Mucosa of stomach (tissue), 1 donor: ENCODE results near the gene ZBTB21.

Source experiments
- H3K27me3 ChIP-seq: one replicate; pipeline ENCODE4 v1.7.0; 2013; ENCODE audit warnings: mild to moderate bottlenecking, low read length; ENCODE audit not compliant: control insufficient read depth, insufficient read depth
- H3K36me3 ChIP-seq: one replicate; pipeline ENCODE4 v1.7.0; 2013; ENCODE audit warnings: low read length; ENCODE audit not compliant: control insufficient read depth, insufficient read depth
- H3K4me1 ChIP-seq: one replicate; pipeline ENCODE4 v1.7.0; 2013; ENCODE audit warnings: mild to moderate bottlenecking, low read length; ENCODE audit not compliant: control insufficient read depth, insufficient read depth
- H3K4me3 ChIP-seq: one replicate; pipeline ENCODE4 v1.7.0; 2013; ENCODE audit warnings: low read length
- H3K9ac ChIP-seq: one replicate; pipeline ENCODE4 v1.7.0; 2013; ENCODE audit warnings: mild to moderate bottlenecking, low read length, moderate library complexity
- H3K9me3 ChIP-seq: one replicate; pipeline ENCODE4 v1.7.0; 2013; ENCODE audit warnings: mild to moderate bottlenecking, low read length, moderate library complexity; ENCODE audit not compliant: control insufficient read depth
- donor health status: Pancreatic carcinoma.

The ZBTB21 gene

DNA sequence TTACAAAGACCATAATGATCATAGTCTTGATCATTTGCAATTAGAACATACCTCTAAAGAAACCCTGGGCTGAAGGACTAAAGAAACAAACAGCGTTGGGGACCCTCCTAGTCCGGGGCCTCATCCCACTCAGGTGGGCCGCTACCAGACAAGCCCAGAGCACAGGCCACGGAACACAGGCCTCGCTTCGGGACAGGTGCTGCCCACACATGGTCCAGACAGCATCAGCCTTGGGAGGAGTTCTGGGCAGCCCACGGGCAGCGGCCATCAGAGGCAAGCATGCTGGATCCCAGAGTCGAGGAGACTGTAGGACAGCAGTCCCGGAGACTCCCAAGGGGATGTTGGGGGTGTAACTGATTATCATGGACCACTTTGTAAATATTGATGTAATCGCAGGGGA is 61.3 kb downstream of the ZBTB21 start:
- Histone ChIP-seq H3K9me3 (no peaks in the 10 kb centered on the region), H3K27me3 (no peaks in the 10 kb centered on the region), H3K36me3 (no peaks in the 10 kb centered on the region), H3K9ac (no peak overlapping the region), H3K4me1 (peaks cover 9% of the 10 kb centered on the region), H3K4me3 (no peak overlapping the region)

DNA sequence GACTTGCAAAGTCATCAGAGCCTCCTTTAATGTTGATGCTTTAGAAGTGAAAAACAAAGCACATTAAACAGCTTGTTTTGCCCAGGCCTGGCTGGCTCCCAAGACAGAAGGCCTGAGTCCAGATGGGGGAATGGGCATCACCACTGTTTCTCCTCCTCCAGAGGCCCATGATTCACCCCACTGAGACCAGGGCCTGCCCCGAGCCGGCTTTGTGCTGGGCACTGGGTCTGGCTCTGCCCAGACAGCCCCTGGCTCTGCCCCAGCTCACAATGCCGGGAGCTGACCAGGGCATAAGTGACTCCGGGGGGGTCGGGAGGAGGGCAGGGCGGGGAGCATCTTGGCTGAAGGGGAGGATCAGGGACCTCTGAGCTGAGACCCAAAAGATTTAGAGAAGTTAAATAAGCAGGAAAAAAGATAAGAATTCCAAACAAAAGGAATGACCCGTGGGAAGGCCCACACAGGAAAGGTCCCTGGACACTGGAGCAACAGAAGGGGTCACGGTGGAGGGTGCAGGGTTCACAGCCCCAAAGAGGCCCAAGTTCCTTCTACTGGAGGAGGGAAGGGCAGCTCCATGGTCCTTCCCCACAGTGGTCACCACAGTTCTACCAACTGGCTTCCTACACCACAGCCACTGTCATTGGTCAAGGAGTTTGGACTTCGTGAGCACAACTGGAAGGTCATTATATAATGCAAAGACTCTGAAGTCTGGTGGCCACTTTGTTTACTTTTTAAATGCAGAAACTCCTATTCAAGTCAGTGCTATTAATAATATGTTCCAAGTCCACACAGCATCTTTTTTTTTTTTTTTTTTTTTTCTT is 61.9 kb downstream of the ZBTB21 start:
- Histone ChIP-seq H3K4me1 (peaks cover 9% of the 10 kb centered on the region), H3K27me3 (no peaks in the 10 kb centered on the region), H3K36me3 (no peaks in the 10 kb centered on the region), H3K4me3 (no peak overlapping the region), H3K9ac (no peak overlapping the region), H3K9me3 (no peaks in the 10 kb centered on the region)

GRCh38 chr21:41945982-41946381 is 64.2 kb downstream of the ZBTB21 start:
- Histone ChIP-seq H3K27me3 (no peaks in the 10 kb centered on the region), H3K9ac (no peak overlapping the region), H3K36me3 (no peaks in the 10 kb centered on the region), H3K4me1 (no peaks in the 10 kb centered on the region), H3K4me3 (no peak overlapping the region), H3K9me3 (no peaks in the 10 kb centered on the region)

GRCh38 chr21:41943851-41944250 is 66.3 kb downstream of the ZBTB21 start:
- Histone ChIP-seq H3K36me3 (no peaks in the 10 kb centered on the region), H3K4me1 (no peaks in the 10 kb centered on the region), H3K4me3 (no peak overlapping the region), H3K9ac (no peak overlapping the region), H3K9me3 (no peaks in the 10 kb centered on the region), H3K27me3 (no peaks in the 10 kb centered on the region)

DNA sequence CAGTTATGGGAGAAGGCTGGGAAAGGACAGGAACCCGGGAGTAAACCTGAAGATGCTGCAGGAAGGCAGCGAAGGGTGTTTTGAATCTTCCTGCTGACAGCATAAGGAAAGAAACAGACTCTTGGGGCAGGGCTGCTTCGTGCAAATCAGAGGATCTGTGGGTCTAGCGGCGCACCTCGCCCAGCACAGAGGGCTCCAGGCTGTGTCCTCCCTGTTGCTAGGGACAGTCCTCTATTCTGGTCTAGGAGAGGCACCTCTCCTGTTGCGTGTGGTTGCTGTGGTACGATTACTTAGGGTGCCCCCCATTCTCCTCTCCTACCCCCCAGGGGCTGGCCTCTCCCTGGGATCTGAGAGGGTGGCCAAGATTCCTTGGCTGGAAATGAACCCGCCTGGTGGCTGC is 67.7 kb downstream of the ZBTB21 start:
- Histone ChIP-seq H3K9me3 (no peaks in the 10 kb centered on the region), H3K9ac (no peak overlapping the region), H3K4me1 (no peaks in the 10 kb centered on the region), H3K36me3 (no peaks in the 10 kb centered on the region), H3K4me3 (no peak overlapping the region), H3K27me3 (no peaks in the 10 kb centered on the region)

GRCh38 chr21:41941941-41942340 is 68.2 kb downstream of the ZBTB21 start:
- Histone ChIP-seq H3K9ac (no peak overlapping the region), H3K4me1 (no peaks in the 10 kb centered on the region), H3K36me3 (no peaks in the 10 kb centered on the region), H3K9me3 (no peaks in the 10 kb centered on the region), H3K4me3 (no peak overlapping the region), H3K27me3 (no peaks in the 10 kb centered on the region)

DNA sequence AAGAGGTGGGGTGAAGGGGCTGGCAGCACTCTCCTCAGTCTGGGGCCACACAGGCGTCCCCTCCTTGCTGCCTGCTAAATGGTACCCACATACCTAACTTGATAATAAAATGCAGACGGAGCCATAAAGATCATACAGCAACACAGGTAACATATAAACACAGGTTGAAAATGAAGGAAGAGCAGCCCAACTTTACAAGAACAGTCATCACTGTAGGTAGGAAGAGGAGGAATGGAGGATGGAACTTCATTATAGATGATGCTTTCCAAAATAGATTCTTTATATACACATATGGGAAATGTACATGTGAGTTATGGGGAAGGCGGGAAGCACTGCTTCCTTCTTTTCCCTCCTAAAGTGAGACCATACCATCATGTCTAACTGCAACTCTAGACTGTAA is 69.7 kb downstream of the ZBTB21 start:
- Histone ChIP-seq H3K4me3 (no peak overlapping the region), H3K36me3 (no peaks in the 10 kb centered on the region), H3K4me1 (no peaks in the 10 kb centered on the region), H3K9ac (no peak overlapping the region), H3K9me3 (no peaks in the 10 kb centered on the region), H3K27me3 (no peaks in the 10 kb centered on the region)

DNA sequence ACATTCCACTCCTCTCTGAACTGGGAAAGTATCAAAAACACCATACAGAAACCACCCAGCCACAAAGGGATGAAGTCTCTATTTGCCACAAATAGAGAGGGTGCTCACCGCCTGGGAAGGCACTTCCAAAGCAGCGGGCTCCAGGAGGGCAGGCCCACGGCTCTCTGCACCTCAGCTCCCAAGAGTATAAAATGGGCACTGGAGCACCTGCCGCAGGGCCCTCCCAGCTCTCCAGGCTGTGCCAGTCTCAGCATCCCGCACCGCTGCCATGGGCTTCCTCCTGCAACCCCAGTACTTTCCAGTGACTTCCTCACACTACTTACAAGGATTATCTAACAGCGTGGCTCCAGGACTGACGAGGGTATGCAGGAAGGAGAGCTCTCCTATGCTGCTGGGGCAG is 70.8 kb downstream of the ZBTB21 start:
- Histone ChIP-seq H3K36me3 (no peaks in the 10 kb centered on the region), H3K27me3 (no peaks in the 10 kb centered on the region), H3K9ac (no peak overlapping the region), H3K4me1 (no peaks in the 10 kb centered on the region), H3K4me3 (no peak overlapping the region), H3K9me3 (no peaks in the 10 kb centered on the region)
